GM21390 (cell line): Measurements from ENCODE around the gene ACAP2.
A peak's percentile ranks its signal among the peaks of the same experiment; 100 is the strongest.
"Not testable (repeated sequence)": the region's sequence is repeated elsewhere in the genome, so short reads cannot be mapped to it uniquely, and the experiment has no call there.

Experiments
- ATAC-seq: cut with Tn5 transposase; IDR thresholded peaks from one replicate; pipeline ENCODE4 v1.9.1; 2021; ENCODE audit not compliant: unreplicated experiment

Gene ACAP2

GRCh38 chr3:195442573-195443390, at the start of gene ACAP2:
Gene ACAP2, minus strand, starts transcription at chr3:195443020. Its CDS starts 173 bp downstream, at chr3:195442847.
- peak; percentile 86 for ATAC-seq

- ATAC-seq, result no peak
Measured at GRCh38 chr3:195475614-195476013, 32.8 kb upstream of the ACAP2 start.

GRCh38 chr3:195475116-195475515, 32.3 kb upstream of the ACAP2 start:
- ATAC-seq, result not testable (repeated sequence)

GRCh38 chr3:195468841-195469240, 26.0 kb upstream of the ACAP2 start:
- ATAC-seq, result no peak

- no peak for ATAC-seq
Measured at GRCh38 chr3:195468391-195468776, 25.6 kb upstream of the ACAP2 start.

- no peak for ATAC-seq
Measured at GRCh38 chr3:195467641-195468390, 25.0 kb upstream of the ACAP2 start.

GRCh38 chr3:195466251-195466650, 23.4 kb upstream of the ACAP2 start:
- ATAC-seq, result no peak

- ATAC-seq, result not testable (repeated sequence)
Measured at GRCh38 chr3:195462922-195463321, 20.1 kb upstream of the ACAP2 start.

- ATAC-seq, result no peak
Measured at GRCh38 chr3:195462308-195462610, 19.4 kb upstream of the ACAP2 start.

- no peak for ATAC-seq
Measured at GRCh38 chr3:195461594-195462307, 18.9 kb upstream of the ACAP2 start.

GRCh38 chr3:195460091-195460713, 17.4 kb upstream of the ACAP2 start:
- ATAC-seq, result no peak

- ATAC-seq, result peak; percentile 93
Measured at GRCh38 chr3:195458316-195458717, 15.5 kb upstream of the ACAP2 start.

- ATAC-seq, result no peak
Measured at GRCh38 chr3:195455789-195456188, 13.0 kb upstream of the ACAP2 start.

GRCh38 chr3:195453236-195453635, 10.4 kb upstream of the ACAP2 start:
- no peak for ATAC-seq

- no peak for ATAC-seq
Measured at GRCh38 chr3:195451373-195452015, 8.7 kb upstream of the ACAP2 start.

- no peak for ATAC-seq
Measured at GRCh38 chr3:195450731-195451229, 8.0 kb upstream of the ACAP2 start.

GRCh38 chr3:195448205-195448875, 5.5 kb upstream of the ACAP2 start:
- ATAC-seq, result no peak

GRCh38 chr3:195447201-195447600, 4.4 kb upstream of the ACAP2 start:
- ATAC-seq, result no peak

GRCh38 chr3:195446359-195446758, 3.5 kb upstream of the ACAP2 start:
- no peak for ATAC-seq

GRCh38 chr3:195445885-195446284, 3.1 kb upstream of the ACAP2 start:
- ATAC-seq, result no peak
